ENCODE data around the gene MAP4K5. TPM values are rescaled to one million over a fixed set of nuclear protein-coding genes. Genes with fewer than 3 reads are reported as not detected.

MAP4K5 gene
- total RNA-seq, 1 donor from 2014 or later = 34.1 TPM

GRCh38 chr14:50530358-50530757, 2.0 kb downstream of the MAP4K5 start:
- Mint-ChIP-seq H3K27ac (no peak overlapping the region), H3K36me3 (ENCODE audit: low read depth) (peaks cover 11% of the 10 kb centered on the region), H3K27me3 (no peaks in the 10 kb centered on the region), H3K4me3 (peak overlapping the region; percentile 84), H3K9me3 (no peaks in the 10 kb centered on the region), H3K4me1 (peaks cover 53% of the 10 kb centered on the region)
- ATAC-seq (ENCODE audit: low read depth) (no peak), DNase-seq (no peak)
- TF ChIP-seq CTCF (IDR thresholded peaks at IDR 0.05) = no peak
- POLR2A ChIA-PET = no interaction called here
- intact Hi-C loops (cut with micrococcal nuclease) = loop anchor here (5.0 to 10.0 kb wide), 4 partner anchors 486 to 1068 kb away; partner anchors contain the start of genes KLHDC2 and LRR1
- CTCF ChIA-PET = interaction anchor here (0.5 kb wide), 1 partner anchor 67 kb away, joined by 3 read pairs; no protein-coding TSS in a partner anchor

GRCh38 chr14:50529288-50530179, 2.8 kb downstream of the MAP4K5 start:
- H3K4me3 Mint-ChIP-seq = peak overlapping the region; percentile 84
- ATAC-seq (ENCODE audit: low read depth) (no peak), DNase-seq (no peak)
- CTCF ChIA-PET = interaction anchor here (1.5 kb wide), 1 partner anchor 209 kb away, joined by 12 read pairs; no protein-coding TSS in a partner anchor
- peaks cover 61% of the 10 kb centered on the region for H3K4me1 Mint-ChIP-seq
- no peaks in the 10 kb centered on the region for H3K9me3 Mint-ChIP-seq
- H3K36me3 Mint-ChIP-seq (ENCODE audit: low read depth) = peaks cover 11% of the 10 kb centered on the region
- POLR2A ChIA-PET = no interaction called here
- H3K27ac Mint-ChIP-seq = peak overlapping the region; percentile 8
- no peaks in the 10 kb centered on the region for H3K27me3 Mint-ChIP-seq
- no peak for TF ChIP-seq CTCF (IDR thresholded peaks at IDR 0.05)
- intact Hi-C loops (cut with micrococcal nuclease) = loop anchor here (5.0 to 10.0 kb wide), 4 partner anchors 485 to 1067 kb away; partner anchors contain the start of genes KLHDC2 and LRR1

- H3K9me3 Mint-ChIP-seq = no peaks in the 10 kb centered on the region
- H3K27ac Mint-ChIP-seq = no peak overlapping the region
- intact Hi-C loops (cut with micrococcal nuclease) = no loop called here
- no peak for TF ChIP-seq CTCF (IDR thresholded peaks at IDR 0.05)
- H3K36me3 Mint-ChIP-seq (ENCODE audit: low read depth) = peaks cover 11% of the 10 kb centered on the region
- CTCF ChIA-PET = interaction anchor here (0.6 to 1.5 kb wide), 3 partner anchors 35 to 207 kb away, joined by 3 to 12 read pairs (median 5); no protein-coding TSS in a partner anchor
- H3K4me1 Mint-ChIP-seq = peaks cover 67% of the 10 kb centered on the region
- H3K27me3 Mint-ChIP-seq = no peaks in the 10 kb centered on the region
- H3K4me3 Mint-ChIP-seq = no peak overlapping the region
- POLR2A ChIA-PET = interaction anchor here (0.6 to 0.7 kb wide), 3 partner anchors 117 to 184 kb away, joined by 4 read pairs; no protein-coding TSS in a partner anchor
- DNase-seq (no peak), ATAC-seq (ENCODE audit: low read depth) (no peak)
Observed at GRCh38 chr14:50528000-50528399, 4.4 kb downstream of the MAP4K5 start.

GRCh38 chr14:50524731-50525515, 7.4 kb downstream of the MAP4K5 start:
- DNase-seq = no peak
- no peak for TF ChIP-seq CTCF (IDR thresholded peaks at IDR 0.05)
- no peak for ATAC-seq (ENCODE audit: low read depth)
- peaks cover 64% of the 10 kb centered on the region for H3K4me1 Mint-ChIP-seq
- no peaks in the 10 kb centered on the region for H3K27me3 Mint-ChIP-seq
- H3K9me3 Mint-ChIP-seq = no peaks in the 10 kb centered on the region
- ChIA-PET POLR2A (interaction anchor here (0.6 kb wide), 3 partner anchors 131 to 213 kb away, joined by 3 to 8 read pairs (median 4); partner anchors contain the start of genes DMAC2L and L2HGDH), CTCF (interaction anchor here (1.3 kb wide), 1 partner anchor 8 kb away, joined by 3 read pairs; no protein-coding TSS in a partner anchor)
- peak overlapping the region; percentile 21 for H3K4me3 Mint-ChIP-seq
- intact Hi-C loops (cut with micrococcal nuclease) = no loop called here
- H3K36me3 Mint-ChIP-seq (ENCODE audit: low read depth) = peaks cover 11% of the 10 kb centered on the region
- H3K27ac Mint-ChIP-seq = peak overlapping the region; percentile 67
